Trophoblast cell (in vitro differentiated cells and primary cell): ENCODE results near the gene CSNK2B.

Experiments
- DNase-seq, 2 donors: peaks; one replicate each; pipeline ENCODE4 v3.0.0-alpha.2; 2016
- H2AFZ ChIP-seq: 2 replicates; pipeline ENCODE4 v1.6.1; 2013; ENCODE audit warnings: low read length, moderate library complexity, mild to moderate bottlenecking; ENCODE audit not compliant: insufficient read depth, poor library complexity
- H2AK5ac ChIP-seq: 2 replicates; pipeline ENCODE4 v1.6.1; 2013; ENCODE audit warnings: mild to moderate bottlenecking, low read length
- H2BK120ac ChIP-seq: 2 replicates; pipeline ENCODE4 v1.6.1; 2013; ENCODE audit warnings: low read length, mild to moderate bottlenecking, moderate library complexity; ENCODE audit not compliant: insufficient read depth, poor library complexity
- H2BK12ac ChIP-seq: 2 replicates; pipeline ENCODE4 v1.6.1; 2013; ENCODE audit warnings: mild to moderate bottlenecking, low read length, moderate library complexity
- H2BK5ac ChIP-seq: 2 replicates; pipeline ENCODE4 v1.6.1; 2013; ENCODE audit warnings: low read length, low read depth, moderate library complexity, mild to moderate bottlenecking; ENCODE audit not compliant: poor library complexity
- H3K14ac ChIP-seq: 2 replicates; pipeline ENCODE4 v1.6.1; 2013; ENCODE audit warnings: mild to moderate bottlenecking, low read length
- H3K18ac ChIP-seq: 2 replicates; pipeline ENCODE4 v1.6.1; 2013; ENCODE audit warnings: mild to moderate bottlenecking, low read length
- H3K23ac ChIP-seq: 2 replicates; pipeline ENCODE4 v1.6.1; 2013; ENCODE audit warnings: low read length
- H3K27ac ChIP-seq: 2 replicates; pipeline ENCODE4 v1.5.1; 2013; ENCODE audit warnings: low read depth, mild to moderate bottlenecking, inconsistent platforms, low read length, moderate library complexity
- H3K27me3 ChIP-seq: 2 replicates; pipeline ENCODE4 v1.6.1; 2013; ENCODE audit warnings: inconsistent platforms, mild to moderate bottlenecking, low read length, moderate library complexity; ENCODE audit not compliant: insufficient read depth
- H3K36me3 ChIP-seq, 2 experiments: 1 replicate in 1 of 2; 2 replicates in 1 of 2; pipeline ENCODE4 v1.6.1; 2013; ENCODE audit warnings: low read length in 2 of 2, mild to moderate bottlenecking in 2 of 2, moderate library complexity in 1 of 2; ENCODE audit not compliant: insufficient read depth in 2 of 2, control insufficient read depth in 1 of 2
- H3K4ac ChIP-seq: 2 replicates; pipeline ENCODE4 v1.6.1; 2013; ENCODE audit warnings: low read depth, mild to moderate bottlenecking, low read length, moderate library complexity
- H3K4me1 ChIP-seq, 2 experiments: 1 replicate in 1 of 2; 2 replicates in 1 of 2; pipeline ENCODE4 v1.6.1; 2013; ENCODE audit warnings: low read length in 2 of 2, mild to moderate bottlenecking in 2 of 2, moderate library complexity in 1 of 2; ENCODE audit not compliant: insufficient read depth in 2 of 2, control insufficient read depth in 1 of 2
- H3K4me2 ChIP-seq: 2 replicates; pipeline ENCODE4 v1.6.1; 2013; ENCODE audit warnings: inconsistent platforms, mild to moderate bottlenecking, low read length, moderate library complexity
- H3K4me3 ChIP-seq: 2 replicates; pipeline ENCODE4 v1.5.1; 2013; ENCODE audit warnings: mild to moderate bottlenecking, low read depth, low read length, inconsistent platforms
- H3K79me1 ChIP-seq: one replicate; pipeline ENCODE4 v1.6.1; 2013; ENCODE audit warnings: low read length
- H3K79me2 ChIP-seq: 2 replicates; pipeline ENCODE4 v1.6.1; 2013; ENCODE audit warnings: low read length, mild to moderate bottlenecking; ENCODE audit not compliant: control insufficient read depth, insufficient read depth, poor library complexity
- H3K9ac ChIP-seq: 2 replicates; pipeline ENCODE4 v1.6.1; 2013; ENCODE audit warnings: mild to moderate bottlenecking, low read length
- H3K9me3 ChIP-seq: 2 replicates; pipeline ENCODE4 v1.6.1; 2013; ENCODE audit warnings: low read depth, mild to moderate bottlenecking, control low read depth, inconsistent platforms, low read length; ENCODE audit not compliant: insufficient read depth
- H4K12ac ChIP-seq: 2 replicates; pipeline ENCODE4 v1.6.1; 2013; ENCODE audit warnings: low read depth, mild to moderate bottlenecking, low read length, moderate library complexity
- H4K8ac ChIP-seq: 2 replicates; pipeline ENCODE4 v1.6.1; 2013; ENCODE audit warnings: low read depth, mild to moderate bottlenecking, low read length, moderate library complexity
- H4K91ac ChIP-seq: one replicate; pipeline ENCODE4 v1.6.1; 2013; ENCODE audit warnings: low read depth, mild to moderate bottlenecking, low read length, moderate library complexity
- WGBS: extraction: QIAGEN DNeasy Blood & Tissue Kit; methylation state at CpG from one replicate; pipeline ENCODE4 v1.1.7; 2013; ENCODE audit warnings: missing lambda C conversion rate; ENCODE audit not compliant: insufficient read length, insufficient coverage; ENCODE audit errors: extremely low coverage; 5-methylcytosine and 5-hydroxymethylcytosine counted together

The CSNK2B gene

DNA sequence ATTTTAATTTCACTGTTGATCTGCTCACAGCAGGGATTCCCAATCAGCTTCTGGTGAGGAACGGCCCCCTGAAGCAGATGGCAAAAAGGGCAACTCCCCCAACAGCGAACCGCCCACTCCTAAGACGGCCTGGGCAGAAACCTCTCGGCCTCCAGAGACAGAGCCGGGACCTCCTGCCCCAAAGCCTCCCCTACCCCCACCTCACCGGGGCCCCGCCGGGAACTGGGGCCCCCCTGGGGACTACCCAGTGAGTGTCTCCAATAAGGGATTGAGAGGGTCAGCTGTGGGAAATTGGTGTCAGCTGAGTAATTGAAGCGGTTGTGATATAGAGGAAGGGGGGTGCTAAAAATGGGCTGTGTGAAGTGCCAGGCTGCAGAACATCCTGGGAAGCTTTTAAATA is 38.9 kb upstream of the CSNK2B start:
- no peak overlapping the region for H3K23ac ChIP-seq
- H3K27me3 ChIP-seq, result no peaks in the 10 kb centered on the region
- no peak for DNase-seq
- H3K79me2 ChIP-seq, result peaks cover 8% of the 10 kb centered on the region
- H3K9me3 ChIP-seq, result no peaks in the 10 kb centered on the region
- WGBS, result no CpG with 5 or more reads among the region's 10 CpGs
- H3K4me1 ChIP-seq, result peaks cover 4 to 6% of the 10 kb centered on the region in 2 experiments
- no peak overlapping the region for H2AK5ac ChIP-seq
- no peak overlapping the region for H3K9ac ChIP-seq
- H3K27ac ChIP-seq, result no peak overlapping the region
- H2BK5ac ChIP-seq, result no peak overlapping the region
- H4K91ac ChIP-seq, result no peak overlapping the region
- H4K12ac ChIP-seq, result no peak overlapping the region
- H3K14ac ChIP-seq, result no peak overlapping the region
- H3K79me1 ChIP-seq, result no peaks in the 10 kb centered on the region
- no peak overlapping the region for H3K18ac ChIP-seq
- no peak overlapping the region for H2BK12ac ChIP-seq
- no peak overlapping the region for H3K4me3 ChIP-seq
- H3K36me3 ChIP-seq, result peaks cover 85 to 87% of the 10 kb centered on the region in 2 experiments
- no peak overlapping the region for H4K8ac ChIP-seq
- no peak overlapping the region for H2AFZ ChIP-seq
- H2BK120ac ChIP-seq, result no peak overlapping the region
- H3K4me2 ChIP-seq, result no peak overlapping the region
- H3K4ac ChIP-seq, result no peak overlapping the region

DNA sequence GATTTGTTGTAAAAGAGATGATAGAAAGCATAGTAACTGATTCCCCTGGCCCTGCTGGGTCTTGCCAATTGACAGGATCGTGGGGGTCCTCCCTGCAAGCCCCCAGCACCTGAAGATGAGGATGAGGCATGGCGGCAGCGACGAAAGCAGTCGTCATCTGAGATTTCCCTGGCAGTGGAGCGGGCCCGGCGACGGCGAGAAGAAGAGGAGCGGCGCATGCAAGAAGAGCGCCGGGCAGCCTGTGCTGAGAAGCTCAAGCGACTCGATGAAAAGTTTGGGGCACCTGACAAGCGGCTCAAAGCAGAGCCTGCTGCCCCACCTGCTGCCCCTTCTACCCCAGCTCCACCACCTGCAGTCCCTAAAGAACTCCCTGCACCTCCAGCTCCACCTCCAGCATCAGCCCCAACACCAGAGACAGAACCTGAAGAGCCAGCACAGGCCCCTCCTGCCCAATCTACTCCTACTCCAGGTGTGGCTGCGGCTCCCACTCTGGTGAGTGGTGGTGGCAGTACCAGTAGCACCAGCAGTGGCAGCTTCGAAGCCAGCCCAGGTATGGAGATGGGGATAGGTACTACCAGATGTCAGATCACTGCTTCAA is 38.1 kb upstream of the CSNK2B start:
- no peak overlapping the region for H3K14ac ChIP-seq
- H3K36me3 ChIP-seq, result peaks cover 91 to 95% of the 10 kb centered on the region in 2 experiments
- no peak overlapping the region for H4K91ac ChIP-seq
- no peak for DNase-seq
- H4K8ac ChIP-seq, result no peak overlapping the region
- no peaks in the 10 kb centered on the region for H3K27me3 ChIP-seq
- H2BK12ac ChIP-seq, result no peak overlapping the region
- H3K4me1 ChIP-seq, result peaks cover 0 to under 1% of the 10 kb centered on the region in 2 experiments
- H2BK120ac ChIP-seq, result no peak overlapping the region
- peaks cover 2% of the 10 kb centered on the region for H3K79me2 ChIP-seq
- no peaks in the 10 kb centered on the region for H3K79me1 ChIP-seq
- no CpG with 5 or more reads among the region's 19 CpGs for WGBS
- no peak overlapping the region for H3K9ac ChIP-seq
- no peak overlapping the region for H4K12ac ChIP-seq
- H2BK5ac ChIP-seq, result no peak overlapping the region
- no peak overlapping the region for H3K4me3 ChIP-seq
- H3K4me2 ChIP-seq, result no peak overlapping the region
- H3K27ac ChIP-seq, result no peak overlapping the region
- H3K9me3 ChIP-seq, result no peaks in the 10 kb centered on the region
- no peak overlapping the region for H3K23ac ChIP-seq
- H2AK5ac ChIP-seq, result no peak overlapping the region
- no peak overlapping the region for H2AFZ ChIP-seq
- H3K18ac ChIP-seq, result no peak overlapping the region
- H3K4ac ChIP-seq, result no peak overlapping the region

DNA sequence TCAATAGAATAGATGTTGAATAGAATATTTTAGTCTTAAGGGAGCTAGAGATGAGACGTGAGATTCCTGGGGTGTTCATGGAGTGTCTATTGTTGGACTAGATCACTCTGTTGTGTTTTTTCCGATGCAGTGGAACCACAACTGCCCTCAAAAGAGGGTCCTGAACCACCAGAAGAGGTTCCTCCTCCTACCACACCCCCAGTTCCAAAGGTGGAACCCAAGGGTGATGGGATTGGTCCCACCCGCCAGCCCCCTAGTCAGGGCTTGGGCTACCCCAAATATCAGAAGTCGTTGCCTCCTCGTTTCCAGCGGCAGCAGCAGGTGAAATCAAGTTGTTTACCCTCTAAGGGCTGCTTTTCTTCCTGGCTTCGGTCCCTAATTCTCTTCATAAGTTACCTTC is 36.9 kb upstream of the CSNK2B start:
- Histone ChIP-seq H2BK5ac (no peak overlapping the region), H3K4me2 (no peak overlapping the region), H3K23ac (no peak overlapping the region), H3K79me1 (no peaks in the 10 kb centered on the region), H2AFZ (no peak overlapping the region), H2BK12ac (no peak overlapping the region), H2BK120ac (no peak overlapping the region), H3K27me3 (no peaks in the 10 kb centered on the region), H3K4ac (no peak overlapping the region), H4K8ac (no peak overlapping the region), H3K4me1 (no peaks in the 10 kb centered on the region), H3K79me2 (no peaks in the 10 kb centered on the region), H3K4me3 (no peak overlapping the region), H3K9ac (no peak overlapping the region), H3K9me3 (no peaks in the 10 kb centered on the region), H3K27ac (no peak overlapping the region), H3K18ac (no peak overlapping the region), H3K14ac (no peak overlapping the region), H4K12ac (no peak overlapping the region), H2AK5ac (no peak overlapping the region), H3K36me3 (peaks cover 93 to 98% of the 10 kb centered on the region in 2 experiments), H4K91ac (no peak overlapping the region)
- WGBS, result no CpG with 5 or more reads among the region's 7 CpGs
- DNase-seq, result no peak

DNA sequence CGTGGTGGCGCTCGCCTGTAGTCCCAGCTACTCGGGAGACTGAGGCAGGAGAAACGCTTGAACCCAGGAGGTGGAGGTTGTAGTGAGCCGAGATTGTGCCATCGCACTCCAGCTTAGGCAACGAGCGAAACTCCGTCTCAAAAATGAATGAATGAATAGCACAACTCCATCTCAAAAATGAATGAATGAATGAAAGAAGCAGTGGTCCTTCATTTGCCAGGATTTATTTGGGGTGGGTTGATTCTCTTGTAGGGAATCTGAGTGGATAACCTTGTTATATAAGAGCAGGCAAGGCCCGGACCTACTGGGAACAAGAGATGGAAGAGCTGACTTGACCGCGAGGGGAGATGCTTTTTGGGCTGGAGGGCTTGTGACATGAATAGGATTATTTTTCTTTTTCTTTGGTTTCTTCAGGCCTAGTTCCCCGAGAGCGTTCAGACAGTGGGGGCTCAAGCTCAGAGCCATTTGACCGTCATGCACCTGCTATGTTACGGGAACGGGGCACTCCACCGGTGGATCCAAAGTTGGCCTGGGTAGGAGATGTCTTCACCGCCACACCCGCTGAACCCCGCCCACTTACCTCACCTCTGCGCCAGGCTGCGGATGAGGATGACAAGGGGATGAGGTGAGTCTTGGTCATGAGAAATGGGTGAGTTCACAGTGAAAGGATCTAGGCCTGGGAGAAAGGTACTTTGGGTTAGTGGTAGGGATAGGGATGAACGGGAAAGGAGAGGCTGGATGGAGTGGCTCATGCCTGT is 35.5 kb upstream of the CSNK2B start:
- no peak overlapping the region for H2AFZ ChIP-seq
- H3K79me1 ChIP-seq, result no peaks in the 10 kb centered on the region
- H2BK120ac ChIP-seq, result no peak overlapping the region
- no CpG with 5 or more reads among the region's 25 CpGs for WGBS
- H3K27me3 ChIP-seq, result no peaks in the 10 kb centered on the region
- H3K4me1 ChIP-seq, result no peaks in the 10 kb centered on the region
- H3K79me2 ChIP-seq, result no peaks in the 10 kb centered on the region
- no peak overlapping the region for H3K4me3 ChIP-seq
- no peak overlapping the region for H2BK5ac ChIP-seq
- H3K27ac ChIP-seq, result no peak overlapping the region
- H4K12ac ChIP-seq, result no peak overlapping the region
- no peak for DNase-seq
- H3K4me2 ChIP-seq, result no peak overlapping the region
- H3K9ac ChIP-seq, result no peak overlapping the region
- H4K8ac ChIP-seq, result no peak overlapping the region
- no peak overlapping the region for H3K4ac ChIP-seq
- H2BK12ac ChIP-seq, result no peak overlapping the region
- H3K23ac ChIP-seq, result no peak overlapping the region
- no peak overlapping the region for H3K18ac ChIP-seq
- H3K9me3 ChIP-seq, result no peaks in the 10 kb centered on the region
- H3K36me3 ChIP-seq, result peaks cover 93 to 98% of the 10 kb centered on the region in 2 experiments
- H3K14ac ChIP-seq, result no peak overlapping the region
- H4K91ac ChIP-seq, result no peak overlapping the region
- H2AK5ac ChIP-seq, result no peak overlapping the region
